GM21360 (cell line): ENCODE data around the gene ECI1.

ENCODE experiments used
- ATAC-seq: cut with Tn5 transposase; IDR thresholded peaks from one replicate; pipeline ENCODE4 v1.9.1; 2021; ENCODE audit warnings: mild to moderate bottlenecking, moderate library complexity; ENCODE audit not compliant: unreplicated experiment

ECI1 gene

GRCh38 chr16:2251296-2252111 is at the start of gene ECI1:
TSS of gene ECI1 (minus strand) at chr16:2251587. CDS start at chr16:2251566, 21 bp downstream.
- peak; percentile 88 for ATAC-seq

GRCh38 chr16:2299915-2300192 is 48.5 kb upstream of the ECI1 start:
- ATAC-seq = no peak

GRCh38 chr16:2299121-2299914 is 47.9 kb upstream of the ECI1 start:
- no peak for ATAC-seq

GRCh38 chr16:2298621-2299020 is 47.2 kb upstream of the ECI1 start:
- ATAC-seq = no peak

GRCh38 chr16:2297506-2297860 is 46.1 kb upstream of the ECI1 start:
- ATAC-seq = no peak

GRCh38 chr16:2296661-2297505 is 45.5 kb upstream of the ECI1 start:
- ATAC-seq = no peak

GRCh38 chr16:2295056-2295798 is 43.8 kb upstream of the ECI1 start:
- ATAC-seq = no peak

- ATAC-seq = no peak
Measured at GRCh38 chr16:2292221-2292620, 40.8 kb upstream of the ECI1 start.

GRCh38 chr16:2289282-2289681 is 37.9 kb upstream of the ECI1 start:
- ATAC-seq = no peak

GRCh38 chr16:2288726-2289125 is 37.3 kb upstream of the ECI1 start:
- no peak for ATAC-seq

- no peak for ATAC-seq
Measured at GRCh38 chr16:2287916-2288547, 36.6 kb upstream of the ECI1 start.

GRCh38 chr16:2286550-2286949 is 35.2 kb upstream of the ECI1 start:
- no peak for ATAC-seq

GRCh38 chr16:2285731-2286191 is 34.4 kb upstream of the ECI1 start:
- ATAC-seq = no peak

- ATAC-seq = no peak
Measured at GRCh38 chr16:2284797-2285576, 33.6 kb upstream of the ECI1 start.

- no peak for ATAC-seq
Measured at GRCh38 chr16:2284001-2284770, 32.8 kb upstream of the ECI1 start.

GRCh38 chr16:2282866-2283555 is 31.6 kb upstream of the ECI1 start:
- ATAC-seq = no peak

- ATAC-seq = no peak
Measured at GRCh38 chr16:2282262-2282661, 30.9 kb upstream of the ECI1 start.

- ATAC-seq = no peak
Measured at GRCh38 chr16:2280981-2281542, 29.7 kb upstream of the ECI1 start.
